GM12878 (cell line): ENCODE data around the gene SPPL2B. TPM values are rescaled to one million over a fixed set of nuclear protein-coding genes. Genes with fewer than 3 reads are reported as not detected.

ENCODE experiments used
- ATAC-seq: fragments of 200-7000 bp; cut with Tn5 transposase; 3 replicates; pipeline ENCODE4 v1.9.1; 2020; ENCODE audit warnings: mild to moderate bottlenecking, moderate library complexity
- BruUV-seq: library from RNA; stranded (reverse); fragments of 400-500 nt; replicated peaks from 2 replicates; lab custom pipeline; 2021; lab: Mats Ljungman, UMichigan
- CTCF ChIA-PET: fragments of 300-600 bp; sonication (Branson Sonifier 250); formaldehyde crosslinking; extraction: SDS; loops from one replicate; lab custom pipeline; 2021; ENCODE audit warnings: inconsistent platforms; lab: Yijun Ruan, JAX
- POLR2A ChIA-PET: fragments of 350-600 bp; formaldehyde crosslinking; extraction: SDS; loops from one replicate; lab custom pipeline; 2021; ENCODE audit warnings: inconsistent platforms; lab: Charles Lee
- RAD21 ChIA-PET: fragments of 300-600 bp; sonication (Branson Sonifier 250); formaldehyde crosslinking; loops from one replicate; lab custom pipeline; 2023; ENCODE audit warnings: antibody characterized with exemption; ENCODE audit not compliant: unreplicated experiment; lab: Charles Lee
- SMC1A ChIA-PET: fragments of 300-600 bp; sonication (Branson Sonifier 250); formaldehyde crosslinking; loops from one replicate; lab custom pipeline; 2023; ENCODE audit not compliant: unreplicated experiment, uncharacterized antibody; lab: Charles Lee
- DNase-seq: peaks from one replicate; pipeline ENCODE4 v3.0.0-alpha.2; 2011; ENCODE audit warnings: low read depth, low spot score
- FAIRE-seq: peaks from 3 replicates; lab custom pipeline; 2011; peaks lifted over from hg19 to GRCh38; lab: Jason Lieb, UNC
- H2AFZ ChIP-seq: 2 replicates; pipeline ENCODE4 v1.6.0; 2011; ENCODE audit warnings: low read depth, low read length, control low read depth; ENCODE audit not compliant: control insufficient read depth
- H3K27ac ChIP-seq: 2 replicates; pipeline ENCODE4 v1.5.1; 2011; ENCODE audit warnings: control low read depth; ENCODE audit not compliant: control insufficient read depth, insufficient read depth
- H3K27me3 ChIP-seq, 2 experiments: replicated peaks in 1 of 2; 2 replicates each; pipeline versions ENCODE4 v1.6.0 to v1.6.1; 2011; ENCODE audit warnings: low read length in 1 of 2; ENCODE audit not compliant: control insufficient read depth in 2 of 2, insufficient read depth in 2 of 2
- H3K36me3 ChIP-seq, 2 experiments: 2 replicates each; pipeline ENCODE4 v1.5.1; 2011; ENCODE audit warnings: low read length in 1 of 2; ENCODE audit not compliant: control insufficient read depth in 2 of 2, insufficient read depth in 2 of 2
- H3K4me1 ChIP-seq: 2 replicates; pipeline ENCODE4 v1.6.1; 2011; ENCODE audit warnings: mild to moderate bottlenecking, low read length, moderate library complexity, mixed read lengths; ENCODE audit not compliant: control insufficient read depth, insufficient read depth
- H3K4me2 ChIP-seq: 2 replicates; pipeline ENCODE4 v1.6.0; 2011; ENCODE audit warnings: control low read depth; ENCODE audit not compliant: control insufficient read depth, insufficient read depth
- H3K4me3 ChIP-seq: fragments of 200-600 bp; sonication (generic); 2 replicates; pipeline ENCODE4 v1.5.1; 2016
- H3K79me2 ChIP-seq: 2 replicates; pipeline ENCODE4 v1.6.0; 2011; ENCODE audit warnings: low read length; ENCODE audit not compliant: control insufficient read depth, insufficient read depth
- H3K9ac ChIP-seq: 2 replicates; pipeline ENCODE4 v1.8.0; 2011; ENCODE audit warnings: low read length, control low read depth, mixed read lengths; ENCODE audit not compliant: control insufficient read depth, insufficient read depth
- H3K9me3 ChIP-seq: replicated peaks from 3 replicates; pipeline ENCODE4 v1.5.1; 2011; ENCODE audit warnings: mild to moderate bottlenecking, low read length; ENCODE audit not compliant: control insufficient read depth, insufficient read depth
- H4K20me1 ChIP-seq: 2 replicates; pipeline ENCODE4 v1.6.0; 2011; ENCODE audit not compliant: control insufficient read depth, insufficient read depth
- EED ChIP-seq: sonication (generic); IDR thresholded peaks from 2 replicates; pipeline ENCODE4 v1.6.1; 2016; ENCODE audit warnings: antibody characterized with exemption, low read depth
- ELK1 ChIP-seq: IDR thresholded peaks from 2 replicates; pipeline ENCODE4 v1.6.1; 2012; ENCODE audit warnings: low read depth, low read length, improper control_type of control experiment
- EP300 ChIP-seq, 2 experiments: fragments of 150-350 bp in 1 of 2; IDR thresholded peaks; 2 replicates each; pipeline ENCODE4 v1.6.1; 2011 to 2012; ENCODE audit warnings: low read depth in 2 of 2, low read length in 2 of 2, borderline replicate concordance in 1 of 2, improper control_type of control experiment in 1 of 2, inconsistent platforms in 1 of 2; ENCODE audit not compliant: control insufficient read depth in 1 of 2
- IRF3 ChIP-seq: fragments of 450-650 bp; IDR thresholded peaks from 2 replicates; pipeline ENCODE4 v1.6.1; 2014; ENCODE audit warnings: mild to moderate bottlenecking
- REST ChIP-seq: IDR thresholded peaks from 2 replicates; pipeline ENCODE4 v1.6.1; 2012; ENCODE audit warnings: mild to moderate bottlenecking, low read depth, low read length
- TARDBP ChIP-seq: IDR thresholded peaks from 2 replicates; pipeline ENCODE4 v1.6.1; 2016; ENCODE audit warnings: borderline replicate concordance
- ZBTB4 ChIP-seq: fragments of 450-650 bp; formaldehyde crosslinking; IDR thresholded peaks from 2 replicates; pipeline ENCODE4 v1.4.0; 2022; ENCODE audit warnings: mild to moderate bottlenecking, moderate library complexity
- ZNF217 ChIP-seq: fragments of 450-650 bp; IDR thresholded peaks from 2 replicates; pipeline ENCODE4 v1.6.1; 2017; ENCODE audit warnings: antibody characterized with exemption, mild to moderate bottlenecking
- ZSCAN29 ChIP-seq: fragments of 450-650 bp; IDR thresholded peaks from 2 replicates; pipeline ENCODE4 v1.6.1; 2017; ENCODE audit warnings: mild to moderate bottlenecking, moderate library complexity
- WGBS: methylation state at CpG from one replicate; pipeline ENCODE4 v1.1.6; 2016; ENCODE audit warnings: low lambda C conversion rate; ENCODE audit not compliant: insufficient replicate concordance, insufficient coverage; ENCODE audit errors: missing lambda C conversion rate; 5-methylcytosine and 5-hydroxymethylcytosine counted together
- in situ Hi-C: fragments of 300-500 bp; cut with MboI; formaldehyde crosslinking; loops from 9 replicates; pipeline ENCODE4 v1.14.3; 2018; ENCODE audit warnings: mixed read lengths
- intact Hi-C: fragments of 100-400 bp; cut with micrococcal nuclease; formaldehyde crosslinking; loops from one replicate; pipeline ENCODE4 v1.14.2; 2022; ENCODE audit not compliant: unreplicated experiment
- polyA plus RNA-seq, 11 experiments: library from polyadenylated mRNA; depleted of rRNA in 4 of 11; unstranded in 6 of 11; stranded (reverse) in 5 of 11; fragments of >200 nt; fragmentation: Nextera tagmentation in 4 of 11; fragmentation: Illumina TruSeq in 1 of 11; extraction: Ambion mirVana in 4 of 11; extraction: Trizol in 1 of 11; gene quantifications; 1 replicate in 1 of 11; 2 replicates in 10 of 11; pipeline versions ENCODE4 v1.2.1 to v1.2.3, GENCODE V29; 2011 to 2016; ENCODE audit warnings: inconsistent platforms in 2 of 11, missing spikeins in 2 of 11, low read depth in 1 of 11
- total RNA-seq, 4 experiments: library from RNA; depleted of rRNA in 3 of 4; stranded (reverse); fragments of >200 nt in 3 of 4; fragmentation: Illumina TruSeq in 1 of 4; extraction: Trizol in 1 of 4; gene quantifications; 2 replicates each; pipeline versions ENCODE4 v1.2.1 to v1.2.3, GENCODE V29; 2013 to 2021

SPPL2B gene
- total and polyA plus RNA-seq, 10 of the 15 experiments (the other 5 are each of a cell fraction or from before 2014, with no cell fraction given): 0.29 to 56.5 (median 18.3) TPM

- TF ChIP-seq REST: no peak
- TF ChIP-seq EP300 (IDR thresholded peaks at IDR 0.05; ENCODE audit: borderline replicate concordance in 1 of 2, control insufficient read depth in 1 of 2, low read depth in 2 of 2, low read length in 2 of 2): no peak
Observed at GRCh38 chr19:2309734-2310362, 18.6 kb upstream of the SPPL2B start (continued).

- ChIA-PET POLR2A (no interaction called here), CTCF (no interaction called here), RAD21 (no interaction called here), SMC1A (interaction anchor here (1.3 kb wide), 1 partner anchor 37 kb away, joined by 3 read pairs; no protein-coding TSS in a partner anchor)
- 43% methylated on average over 4 of the region's 4 CpGs for WGBS
- H3K36me3 ChIP-seq: no peaks in the 10 kb centered on the region
- no peak overlapping the region for H3K4me2 ChIP-seq
- FAIRE-seq (no peak), DNase-seq (no peak), ATAC-seq (no peak)
- no TSS peak for BruUV-seq
- H3K27me3 ChIP-seq: peaks cover 5 to 6% of the 10 kb centered on the region in 2 experiments; a peak in 3 of 4 replicates
- H4K20me1 ChIP-seq: no peaks in the 10 kb centered on the region
- no peaks in the 10 kb centered on the region for H3K4me1 ChIP-seq
- H3K9me3 ChIP-seq: peaks cover 6% of the 10 kb centered on the region; the same call in 1 of the 3 replicates
- intact Hi-C loops (no loop called here), in situ Hi-C loops (no loop called here)
- H3K79me2 ChIP-seq: no peaks in the 10 kb centered on the region
- no peak overlapping the region for H3K4me3 ChIP-seq
- H3K27ac ChIP-seq: no peak overlapping the region
- no peak overlapping the region for H2AFZ ChIP-seq
- H3K9ac ChIP-seq: no peak overlapping the region
- no peak for TF ChIP-seq TARDBP
- no peak for TF ChIP-seq EED
- no peak for TF ChIP-seq IRF3
- TF ChIP-seq ZBTB4 (CRISPR knock-in tag): no peak
- no peak for TF ChIP-seq ZSCAN29
- TF ChIP-seq ELK1: no peak
- TF ChIP-seq ZNF217: no peak
- TF ChIP-seq EP300 (IDR thresholded peaks at IDR 0.05; ENCODE audit: borderline replicate concordance in 1 of 2, control insufficient read depth in 1 of 2, low read depth in 2 of 2, low read length in 2 of 2): no peak
Observed at GRCh38 chr19:2311093-2311492, 17.4 kb upstream of the SPPL2B start.
